ENCODE measurements around the gene S100A5.

S100A5 gene

DNA sequence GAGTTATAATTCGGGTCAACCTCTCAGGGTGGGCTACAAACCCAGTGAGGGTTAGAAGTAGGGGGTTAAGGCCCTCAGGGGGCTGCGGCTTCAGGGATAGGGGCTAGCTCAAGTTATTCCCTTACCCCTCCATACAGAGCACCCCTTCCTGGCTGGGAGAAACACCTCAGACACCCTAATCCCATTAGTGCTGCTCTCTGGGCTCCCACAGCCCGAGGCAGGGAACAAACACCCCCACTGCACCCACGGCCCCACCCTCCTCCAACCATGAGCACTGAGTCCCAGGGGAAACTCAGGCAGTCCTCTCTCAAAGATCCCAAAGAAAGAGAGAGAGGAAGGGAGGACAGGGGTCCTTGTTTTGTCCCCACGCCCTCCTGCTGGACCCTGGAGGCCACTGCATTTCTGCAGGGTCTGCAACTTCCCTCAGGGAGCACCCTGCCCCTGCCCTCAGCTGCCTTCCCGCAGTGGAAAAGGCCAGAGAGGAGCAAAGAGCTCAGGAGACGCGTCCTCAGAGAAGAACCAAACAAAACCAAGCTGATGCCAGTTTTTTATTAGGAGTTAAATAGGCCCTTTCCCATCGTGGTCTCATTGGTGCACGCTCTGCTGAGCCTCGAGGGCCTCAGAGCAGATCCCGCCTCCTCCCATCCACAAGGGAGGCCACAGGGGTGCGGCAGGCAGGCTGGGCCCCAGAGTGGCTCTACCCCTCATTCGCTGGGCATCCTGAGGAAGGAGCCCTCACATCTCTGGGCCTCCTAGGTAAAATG is 6.2 kb upstream of the S100A5 start:
- no peak for DNase-seq

DNA sequence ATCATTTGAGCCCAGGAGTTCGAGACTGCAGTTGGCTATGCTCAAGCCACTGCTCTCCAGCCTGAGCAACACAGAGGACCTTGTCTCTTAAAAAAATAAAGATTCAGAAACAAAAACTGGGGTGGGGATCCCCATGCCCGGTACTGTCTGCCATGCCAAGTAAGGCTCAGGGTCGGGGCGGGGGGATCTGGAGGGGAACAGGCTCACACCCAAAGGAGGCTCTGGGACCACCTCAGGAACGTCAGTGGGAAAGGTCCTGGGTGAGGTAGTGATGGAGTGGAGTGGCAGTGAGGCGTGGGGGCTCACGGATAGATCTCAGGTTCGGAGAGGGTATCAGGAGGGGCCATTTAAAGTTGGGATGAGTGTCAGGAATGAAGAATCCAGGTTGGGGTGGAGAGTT is 5.6 kb upstream of the S100A5 start:
- no peak for DNase-seq

DNA sequence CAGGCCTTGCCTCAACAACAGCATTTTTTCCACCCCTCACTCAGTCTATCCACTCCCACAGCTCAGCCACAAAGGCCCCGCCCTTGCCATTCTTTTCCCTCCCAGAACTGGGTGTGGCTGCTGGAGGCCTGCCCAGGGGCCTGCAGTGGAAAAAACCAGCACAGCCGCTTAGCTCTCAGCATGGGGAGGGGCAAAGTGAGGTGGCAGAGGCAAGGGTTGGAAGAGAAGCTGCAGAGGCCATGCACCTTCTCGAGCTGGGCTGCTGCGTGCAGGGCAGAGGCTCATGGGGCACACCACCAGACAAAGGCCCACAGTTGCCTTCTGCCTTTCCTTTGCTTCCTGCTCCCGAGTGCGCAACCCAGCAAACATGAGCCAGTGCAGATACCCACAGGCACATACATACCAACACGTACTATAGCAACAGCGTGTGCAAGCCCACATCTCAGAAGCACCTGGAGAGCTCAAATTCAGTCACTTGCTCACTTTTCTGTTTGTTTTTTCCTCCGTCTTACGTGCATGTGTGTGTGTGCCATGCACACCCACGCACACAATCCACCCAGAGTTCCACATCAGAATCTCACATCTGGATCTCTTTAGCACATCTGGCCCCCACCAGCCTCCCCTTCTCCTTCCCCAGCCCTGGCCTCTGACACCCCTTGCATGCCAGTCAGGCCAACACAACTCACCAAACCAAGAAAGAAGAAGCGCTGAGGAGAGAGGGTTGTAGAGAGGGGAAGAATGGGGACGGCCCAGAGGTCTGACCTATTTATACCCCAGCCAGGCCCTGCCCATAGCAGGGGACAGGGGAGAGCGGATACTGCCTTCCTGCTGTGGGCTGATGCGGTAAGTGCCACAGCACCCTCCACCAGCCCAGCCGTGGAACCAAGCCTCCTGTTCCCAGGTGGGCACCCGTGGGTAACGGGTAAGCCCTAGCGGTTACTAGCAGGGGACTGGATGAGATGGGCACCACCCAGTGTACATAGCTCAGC is 4.6 kb upstream of the S100A5 start, which contains the start of gene S100A4:
S100A4 (minus strand) TSS at position 740 of the 989 bp plus-strand sequence. CDS start 1,012 bp downstream, outside the sequence.
- peak; percentile 68 for DNase-seq

DNA sequence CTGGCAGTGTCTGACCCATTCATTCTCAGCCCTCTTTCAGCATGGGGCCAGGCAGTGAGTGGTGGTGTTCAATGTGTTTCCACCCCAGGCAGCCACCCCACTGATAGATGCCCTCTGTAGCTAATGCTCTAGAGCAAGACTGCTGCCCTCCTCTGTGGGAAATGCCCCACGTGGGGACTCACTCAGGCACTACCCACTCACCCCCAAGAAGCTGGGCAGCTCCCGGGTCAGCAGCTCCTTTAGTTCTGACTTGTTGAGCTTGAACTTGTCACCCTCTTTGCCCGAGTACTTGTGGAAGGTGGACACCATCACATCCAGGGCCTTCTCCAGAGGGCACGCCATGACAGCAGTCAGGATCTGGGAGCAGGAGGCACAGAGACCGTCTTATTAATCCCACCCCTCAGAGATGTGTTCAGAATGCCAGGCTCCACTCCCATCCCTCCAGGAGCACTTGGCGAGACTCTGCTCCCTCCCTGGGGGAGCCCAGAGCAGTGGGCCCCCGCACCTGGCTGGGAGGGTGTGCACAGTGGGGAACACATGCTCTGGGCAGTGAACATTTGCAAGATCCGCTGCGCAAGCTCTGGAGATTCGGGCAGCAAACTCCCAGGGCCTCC is 3.8 kb upstream of the S100A5 start:
- DNase-seq = no peak

GRCh38 chr1:153543736-153544135 is 3.0 kb upstream of the S100A5 start:
- DNase-seq = no peak

- DNase-seq = no peak
Observed at GRCh38 chr1:153542956-153543711, 2.4 kb upstream of the S100A5 start.

- no peak for DNase-seq
Observed at GRCh38 chr1:153541641-153542590, 1.2 kb upstream of the S100A5 start.

DNA sequence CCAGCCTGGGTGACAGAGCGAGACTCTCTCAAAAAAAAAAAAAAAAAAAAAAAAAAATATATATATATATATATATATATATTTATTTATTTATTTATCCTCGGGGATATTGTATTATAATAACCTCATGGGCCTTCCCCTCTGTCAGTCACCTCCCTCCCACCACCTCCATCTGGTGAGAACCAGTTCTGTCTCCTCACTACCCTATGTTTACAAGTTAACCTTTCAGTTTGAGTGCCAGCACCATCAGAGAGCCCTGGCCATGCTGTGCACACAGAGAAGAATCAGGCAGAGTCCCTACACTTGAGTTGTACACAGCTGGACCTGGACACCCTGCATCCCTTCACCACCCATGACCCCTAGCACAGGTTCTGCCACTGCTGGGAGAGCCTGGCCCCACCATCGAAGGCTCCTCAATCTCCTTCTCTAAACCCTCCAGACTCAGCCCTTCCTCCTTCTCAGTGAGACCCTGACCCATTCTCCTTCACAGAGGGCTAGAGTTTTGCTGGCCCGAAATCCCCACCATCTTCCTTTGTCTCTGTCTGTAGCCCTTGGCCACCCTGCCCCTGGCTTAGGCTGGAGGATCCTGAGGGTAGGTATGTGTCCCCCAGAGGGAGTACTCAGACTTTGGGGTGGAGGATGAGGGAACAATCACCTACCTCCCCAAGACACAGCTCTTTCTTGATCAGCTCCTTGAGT is 1.2 kb downstream of the S100A5 start:
- DNase-seq = no peak

DNA sequence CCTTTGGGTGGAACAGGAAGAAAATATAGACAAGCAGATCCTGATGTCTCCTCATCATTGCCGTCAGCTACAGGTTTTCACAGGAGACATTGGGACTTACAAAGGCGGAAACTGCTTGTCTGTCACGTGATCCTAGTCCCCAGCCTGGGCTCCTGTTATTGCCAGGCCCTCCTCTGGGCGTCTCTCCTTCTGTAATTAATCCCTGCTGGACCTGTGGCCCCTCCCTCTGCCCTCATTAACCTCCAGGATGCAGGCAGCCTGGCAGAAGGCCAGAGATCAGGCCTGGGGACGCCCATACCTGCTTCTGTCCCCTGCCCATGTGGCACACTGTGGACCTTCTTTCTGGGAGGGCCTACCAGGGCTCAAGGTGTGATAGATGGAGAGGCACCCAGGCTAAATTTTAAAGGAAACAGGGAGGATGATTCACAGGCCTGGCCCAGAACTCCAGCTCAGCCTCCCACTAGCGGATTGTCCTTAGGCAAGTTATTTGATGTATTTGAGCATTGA is 2.4 kb downstream of the S100A5 start:
- DNase-seq = no peak

DNA sequence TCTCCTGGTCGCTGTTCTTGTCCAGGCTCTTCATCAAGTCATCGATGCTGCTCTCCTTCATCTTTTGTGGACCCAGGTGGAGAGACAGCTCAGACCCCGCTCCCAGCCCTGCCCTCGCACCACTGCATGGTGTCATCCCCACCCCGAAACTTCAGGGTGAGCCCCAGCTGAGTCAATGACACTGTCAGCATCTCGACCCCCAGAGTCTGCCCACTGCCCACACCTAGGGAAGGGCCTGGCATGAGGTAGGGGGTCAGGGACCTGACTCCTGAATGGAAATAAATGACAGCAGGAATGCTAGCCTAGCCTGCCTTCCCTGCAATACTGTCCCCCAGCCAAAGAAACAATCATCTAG is 3.4 kb downstream of the S100A5 start:
- no peak for DNase-seq

DNA sequence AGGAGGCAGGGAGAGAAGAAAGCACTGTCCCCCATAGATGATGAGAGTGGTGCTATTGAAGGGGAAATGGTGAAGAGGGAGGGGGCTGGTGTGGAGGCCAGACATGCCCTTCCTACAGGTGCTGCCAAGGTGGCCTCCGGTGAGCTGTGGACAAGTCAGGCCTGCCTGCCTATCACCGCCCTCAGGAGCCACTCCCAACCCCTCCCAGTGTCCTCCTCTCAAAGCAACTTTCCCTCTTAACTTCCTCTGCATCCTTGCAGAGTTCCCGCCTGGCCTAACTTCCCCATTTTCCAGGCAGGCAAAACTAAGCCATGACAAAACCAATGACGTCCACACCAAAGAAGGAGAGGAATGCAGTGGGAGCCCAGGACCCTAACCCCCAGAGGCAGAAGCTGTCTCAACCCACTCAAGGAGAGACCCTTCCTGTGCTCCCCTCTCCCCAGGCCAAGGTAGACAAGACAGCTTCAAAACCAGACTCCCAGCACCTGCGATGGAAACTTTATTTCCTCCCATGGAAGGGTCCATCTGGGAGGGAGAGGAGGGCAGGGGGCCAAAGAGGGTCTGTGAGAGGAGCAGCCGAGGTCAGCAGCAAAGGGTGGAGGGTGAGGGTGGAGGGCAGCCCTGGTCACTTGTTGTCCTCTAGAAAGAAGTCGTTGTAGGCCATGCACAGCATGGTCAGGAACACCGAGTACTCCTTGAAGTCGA is 3.9 kb downstream of the S100A5 start:
- DNase-seq = no peak

GRCh38 chr1:153536012-153536670 is 4.6 kb downstream of the S100A5 start:
- DNase-seq = peak; percentile 66

DNA sequence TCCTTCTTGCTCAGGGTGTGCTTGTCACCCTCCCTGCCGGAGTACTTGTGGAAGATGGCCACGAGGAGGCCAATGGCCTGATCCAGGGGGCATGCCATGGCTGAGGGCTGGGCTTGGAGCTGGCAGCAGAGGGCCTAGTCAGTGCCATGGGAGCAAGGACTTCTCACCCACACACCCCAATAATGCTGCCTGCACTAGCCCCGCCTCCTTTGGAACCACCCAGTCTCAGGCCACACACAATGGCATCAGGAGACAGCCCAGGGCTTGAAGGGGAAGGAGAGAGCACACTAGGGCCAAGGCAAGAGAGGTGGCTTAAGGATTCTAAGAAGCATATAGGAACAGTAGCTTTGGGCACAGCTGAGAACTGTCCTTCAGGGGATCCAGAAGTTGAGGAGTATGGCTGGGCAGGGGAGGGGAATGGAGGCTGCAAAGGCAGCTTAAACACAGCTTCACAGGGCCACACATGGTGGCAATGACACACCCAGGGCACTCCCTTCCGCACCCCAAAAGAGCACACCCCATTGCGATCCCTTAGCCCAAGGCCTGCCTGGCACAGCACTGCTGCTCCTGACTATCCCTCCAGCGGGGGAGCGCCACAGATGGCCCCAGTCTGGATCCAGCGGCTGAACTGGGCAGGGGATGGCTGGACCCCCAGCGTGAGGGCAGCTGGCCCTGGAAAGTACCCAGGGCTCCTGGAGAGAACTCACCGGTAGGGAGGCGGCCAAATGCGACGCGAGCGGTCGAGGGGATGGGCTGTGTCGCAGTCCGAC is 5.3 kb downstream of the S100A5 start, which contains the start of gene S100A6:
S100A6 (minus strand) TSS at position 750 of the 770 bp plus-strand sequence; CDS start at position 98, 652 bp downstream.
- DNase-seq = peak; percentile 23

- no peak for DNase-seq
Observed at GRCh38 chr1:153534925-153535241, 5.9 kb downstream of the S100A5 start.

- DNase-seq = no peak
Observed at GRCh38 chr1:153534226-153534924, 6.4 kb downstream of the S100A5 start.

DNA sequence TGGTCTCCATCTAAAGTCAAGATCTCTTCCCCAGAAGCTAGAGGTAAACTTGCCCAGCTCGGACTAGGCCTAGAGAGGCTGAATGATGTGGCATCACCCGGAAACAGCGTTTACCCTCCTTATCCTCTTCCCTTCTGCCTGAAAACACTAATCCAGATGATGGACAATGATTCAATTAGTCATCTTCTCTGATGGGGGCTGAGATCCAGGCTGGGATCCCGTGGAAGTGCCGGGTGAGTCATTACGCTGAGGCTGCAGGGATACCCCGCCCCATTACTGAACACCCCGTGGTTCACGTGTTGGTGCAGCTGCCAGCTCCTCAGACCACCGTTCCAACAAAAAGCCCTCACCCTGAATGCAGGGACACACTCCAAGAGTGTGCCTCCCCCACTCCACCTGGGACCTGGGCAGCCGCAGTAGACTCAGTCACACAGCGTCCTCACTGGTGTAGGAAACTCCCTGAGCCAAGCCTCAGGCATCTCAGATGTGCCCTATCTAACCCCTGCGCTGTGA is 7.0 kb downstream of the S100A5 start:
- peak; percentile 63 for DNase-seq

DNA sequence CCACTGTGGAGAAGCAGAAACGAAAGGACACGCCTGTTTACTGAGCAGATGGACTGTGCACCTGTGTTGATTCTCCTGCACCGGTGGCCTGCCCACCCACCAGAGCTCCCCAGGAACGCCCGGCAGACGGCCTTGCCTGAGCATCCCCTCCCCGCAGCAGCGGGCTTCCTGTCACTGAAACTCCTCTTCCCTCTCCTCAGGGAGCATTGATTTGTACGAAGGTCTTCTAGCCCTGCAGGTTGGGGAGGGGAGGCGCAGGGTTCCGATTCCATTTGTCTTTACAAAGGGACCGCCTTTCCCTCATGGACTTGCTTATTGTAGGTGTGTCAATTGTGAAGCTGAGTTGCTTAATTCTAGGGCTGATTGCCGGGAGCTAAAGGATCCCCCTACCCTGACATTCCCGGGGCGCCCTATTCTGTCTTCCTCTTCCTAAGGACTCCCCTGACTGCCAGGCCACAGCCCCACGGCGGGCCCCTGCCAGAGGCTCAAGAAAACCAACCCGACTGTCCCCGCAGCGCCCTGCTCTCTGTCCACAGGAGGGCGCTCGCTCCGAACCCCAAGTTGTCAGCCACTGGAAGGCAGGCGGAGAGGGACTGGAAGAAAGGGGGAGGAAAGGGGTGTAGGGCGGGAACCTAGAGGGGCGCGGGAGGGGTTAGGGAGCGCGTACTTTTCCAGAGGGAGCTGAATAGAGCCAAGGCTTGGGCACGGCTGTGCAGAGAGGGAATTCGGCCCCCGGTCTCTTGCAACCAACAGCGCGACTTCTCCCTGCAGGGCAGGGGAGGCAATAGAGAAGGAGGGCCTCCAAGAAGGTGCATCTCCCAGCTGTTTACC is 7.8 kb downstream of the S100A5 start:
- peak; percentile 42 for DNase-seq

Measured in GOT3 (cell line).